Fibroblast of lung (primary cell): Measurements from ENCODE around the gene PCDH9. TPM values are rescaled to one million over a fixed set of nuclear protein-coding genes. Genes with fewer than 3 reads are reported as not detected.
A peak's percentile ranks its signal among the peaks of the same experiment; 100 is the strongest.

Experiments
- DNase-seq, 2 donors: peaks; one replicate each; pipeline versions ENCODE4 v3.0.0 to v3.0.0-alpha.2; 2010; ENCODE audit warnings: low read depth in 2 of 2
- H2AFZ ChIP-seq: 2 replicates; pipeline ENCODE4 v1.5.1; 2012; ENCODE audit warnings: low read length, control low read depth, inconsistent platforms
- H3K27ac ChIP-seq: 2 replicates; pipeline ENCODE4 v1.5.1; 2011; ENCODE audit warnings: low read length, control low read depth; ENCODE audit not compliant: insufficient read depth
- H3K27me3 ChIP-seq: 2 replicates; pipeline ENCODE4 v1.5.1; 2011; ENCODE audit warnings: mild to moderate bottlenecking, low read length; ENCODE audit not compliant: control insufficient read depth, insufficient read depth
- H3K36me3 ChIP-seq: 2 replicates; pipeline ENCODE4 v1.5.1; 2011; ENCODE audit warnings: low read length; ENCODE audit not compliant: control insufficient read depth, insufficient read depth
- H3K4me1 ChIP-seq: 2 replicates; pipeline ENCODE4 v1.5.1; 2011; ENCODE audit warnings: low read length; ENCODE audit not compliant: control insufficient read depth, insufficient read depth; ENCODE audit errors: extremely low read depth
- H3K4me2 ChIP-seq: 2 replicates; pipeline ENCODE4 v1.5.1; 2011; ENCODE audit warnings: low read length, control low read depth; ENCODE audit not compliant: insufficient read depth; ENCODE audit errors: extremely low read depth
- H3K4me3 ChIP-seq, 4 experiments: fragments of 200-600 bp in 1 of 4; sonication (generic) in 1 of 4; replicated peaks in 1 of 4; 2 replicates each; pipeline ENCODE4 v1.5.1; 2011 to 2016; ENCODE audit warnings: low read length in 4 of 4, low read depth in 3 of 4, mild to moderate bottlenecking in 3 of 4, control low read depth in 2 of 4, inconsistent platforms in 1 of 4, mixed read lengths in 1 of 4; ENCODE audit not compliant: insufficient read depth in 1 of 4; ENCODE audit errors: control extremely low read depth in 1 of 4
- H3K79me2 ChIP-seq: 2 replicates; pipeline ENCODE4 v1.5.1; 2012; ENCODE audit warnings: mild to moderate bottlenecking, low read length, inconsistent platforms; ENCODE audit not compliant: control insufficient read depth, insufficient read depth
- H3K9ac ChIP-seq: 2 replicates; pipeline ENCODE4 v1.5.1; 2011; ENCODE audit warnings: mild to moderate bottlenecking, low read length, control low read depth; ENCODE audit not compliant: insufficient read depth
- H3K9me3 ChIP-seq: 2 replicates; pipeline ENCODE4 v1.5.1; 2012; ENCODE audit warnings: low read depth, low read length; ENCODE audit not compliant: control insufficient read depth, insufficient read depth
- H4K20me1 ChIP-seq: 2 replicates; pipeline ENCODE4 v1.5.1; 2011; ENCODE audit warnings: low read length; ENCODE audit not compliant: control insufficient read depth, insufficient read depth; ENCODE audit errors: extremely low read depth
- CTCF ChIP-seq, 2 donors: IDR thresholded peaks in 1 of 2; conservative IDR thresholded peaks in 1 of 2; 1 replicate in 1 of 2; 2 replicates in 1 of 2; pipeline ENCODE4 v1.5.1; 2011 to 2012; ENCODE audit warnings: low read length in 2 of 2, control low read depth in 1 of 2, inconsistent platforms in 1 of 2, low read depth in 1 of 2, mild to moderate bottlenecking in 1 of 2
- EZH2 ChIP-seq: IDR thresholded peaks from 2 replicates; pipeline ENCODE4 v1.5.1; 2012; ENCODE audit warnings: low read length, control low read depth, mild to moderate bottlenecking; ENCODE audit errors: missing control alignments
- polyA plus RNA-seq, 2 donors: library from polyadenylated mRNA; depleted of rRNA in 1 of 2; stranded (reverse) in 1 of 2; unstranded in 1 of 2; fragments of >200 nt; gene quantifications; 2 replicates each; pipeline ENCODE4 v1.2.1, GENCODE V29; 2011 to 2012; ENCODE audit warnings: missing spikeins in 1 of 2
- total RNA-seq: library from RNA; depleted of rRNA; stranded (reverse); fragments of >200 nt; gene quantifications from 2 replicates; pipeline ENCODE4 v1.2.1, GENCODE V29; 2014

The PCDH9 gene
- total and polyA plus RNA-seq, 2 donors (not counting 1 experiment from before 2014, with no cell fraction given), result 0.50 to 0.67 TPM

- Histone ChIP-seq H3K4me3 (no peak overlapping the region), H3K27ac (no peak overlapping the region), H2AFZ (no peak overlapping the region), H3K9me3 (no peaks in the 10 kb centered on the region), H3K27me3 (no peaks in the 10 kb centered on the region), H4K20me1 (no peaks in the 10 kb centered on the region), H3K9ac (no peak overlapping the region), H3K79me2 (no peaks in the 10 kb centered on the region), H3K4me2 (no peak overlapping the region), H3K36me3 (no peaks in the 10 kb centered on the region), H3K4me1 (no peaks in the 10 kb centered on the region)
- DNase-seq, result peak in 1 of 2 donors; percentile 20
- TF ChIP-seq CTCF (conservative IDR thresholded peaks at IDR 0.05 in 1 of 2, IDR thresholded peaks at IDR 0.05 in 1 of 2; ENCODE audit: low read depth in 1 of 2, low read length in 2 of 2) (no peak), EZH2 (no peak)
Observed at GRCh38 chr13:66578305-66578704, 651.8 kb downstream of the PCDH9 start.

- Histone ChIP-seq H3K9me3 (no peaks in the 10 kb centered on the region), H3K27me3 (no peaks in the 10 kb centered on the region), H2AFZ (no peak overlapping the region), H3K4me2 (no peak overlapping the region), H4K20me1 (no peaks in the 10 kb centered on the region), H3K9ac (no peak overlapping the region), H3K36me3 (no peaks in the 10 kb centered on the region), H3K27ac (no peak overlapping the region), H3K79me2 (no peaks in the 10 kb centered on the region), H3K4me1 (no peaks in the 10 kb centered on the region), H3K4me3 (no peak overlapping the region)
- no peak for DNase-seq
- TF ChIP-seq CTCF (conservative IDR thresholded peaks at IDR 0.05 in 1 of 2, IDR thresholded peaks at IDR 0.05 in 1 of 2; ENCODE audit: low read depth in 1 of 2, low read length in 2 of 2) (no peak), EZH2 (no peak)
Observed at GRCh38 chr13:66577358-66577757, 652.8 kb downstream of the PCDH9 start.

GRCh38 chr13:66576381-66576780, 653.8 kb downstream of the PCDH9 start:
- no peak overlapping the region for H3K4me3 ChIP-seq
- no peaks in the 10 kb centered on the region for H4K20me1 ChIP-seq
- H3K4me1 ChIP-seq, result no peaks in the 10 kb centered on the region
- H3K9me3 ChIP-seq, result no peaks in the 10 kb centered on the region
- no peak overlapping the region for H3K9ac ChIP-seq
- no peaks in the 10 kb centered on the region for H3K36me3 ChIP-seq
- no peak overlapping the region for H2AFZ ChIP-seq
- no peaks in the 10 kb centered on the region for H3K79me2 ChIP-seq
- TF ChIP-seq EZH2, result no peak
- no peak overlapping the region for H3K27ac ChIP-seq
- no peaks in the 10 kb centered on the region for H3K27me3 ChIP-seq
- H3K4me2 ChIP-seq, result no peak overlapping the region
- no peak for DNase-seq
